Mesenchymal stem cell (in vitro differentiated cells and primary cell): ENCODE measurements around the gene RUNX1.

Experiments
- DNase-seq: peaks from one replicate; pipeline ENCODE4 v3.0.0-alpha.2; 2013
- H2AFZ ChIP-seq: one replicate; pipeline ENCODE4 v1.6.1; 2013; ENCODE audit warnings: low read depth, mild to moderate bottlenecking, control low read depth, inconsistent platforms, low read length, moderate library complexity
- H2AK5ac ChIP-seq: 2 replicates; pipeline ENCODE4 v1.6.1; 2013; ENCODE audit warnings: low read length, moderate library complexity, mild to moderate bottlenecking, inconsistent platforms; ENCODE audit not compliant: severe bottlenecking
- H2BK120ac ChIP-seq: one replicate; pipeline ENCODE4 v1.6.1; 2013; ENCODE audit warnings: low read depth, mild to moderate bottlenecking, inconsistent platforms, low read length, moderate library complexity
- H2BK12ac ChIP-seq, 2 experiments: one replicate each; pipeline ENCODE4 v1.6.1; 2013; ENCODE audit warnings: inconsistent platforms in 2 of 2, low read length in 2 of 2, mild to moderate bottlenecking in 2 of 2, moderate library complexity in 2 of 2, control low read depth in 1 of 2
- H2BK15ac ChIP-seq: one replicate; pipeline ENCODE4 v1.6.1; 2013; ENCODE audit warnings: mild to moderate bottlenecking, low read depth, inconsistent platforms; ENCODE audit not compliant: poor library complexity, severe bottlenecking
- H2BK5ac ChIP-seq: 2 replicates; pipeline ENCODE4 v1.6.1; 2013; ENCODE audit warnings: low read depth, mild to moderate bottlenecking, low read length, control low read depth, inconsistent platforms; ENCODE audit not compliant: poor library complexity, severe bottlenecking
- H3K14ac ChIP-seq, 2 experiments: one replicate each; pipeline ENCODE4 v1.6.1; 2013; ENCODE audit warnings: inconsistent platforms in 2 of 2, low read length in 2 of 2, control low read depth in 1 of 2, mild to moderate bottlenecking in 1 of 2, moderate library complexity in 1 of 2
- H3K18ac ChIP-seq, 2 experiments: one replicate each; pipeline ENCODE4 v1.6.1; 2013; ENCODE audit warnings: inconsistent platforms in 2 of 2, low read length in 2 of 2, control low read depth in 1 of 2, low read depth in 1 of 2, mild to moderate bottlenecking in 1 of 2
- H3K23ac ChIP-seq, 2 experiments: one replicate each; pipeline ENCODE4 v1.6.1; 2013; ENCODE audit warnings: inconsistent platforms in 2 of 2, low read length in 2 of 2, mild to moderate bottlenecking in 2 of 2, moderate library complexity in 2 of 2, control low read depth in 1 of 2
- H3K27ac ChIP-seq: 2 replicates; pipeline ENCODE4 v1.5.1; 2013; ENCODE audit warnings: mild to moderate bottlenecking, moderate library complexity, low read length, control low read depth, inconsistent platforms; ENCODE audit not compliant: poor library complexity, severe bottlenecking
- H3K27me3 ChIP-seq, 2 experiments: 2 replicates each; pipeline versions ENCODE4 v1.6.1 to v1.7.0; 2013; ENCODE audit warnings: low read length in 2 of 2, mild to moderate bottlenecking in 2 of 2, moderate library complexity in 2 of 2, control low read depth in 1 of 2, inconsistent platforms in 1 of 2; ENCODE audit not compliant: control insufficient read depth in 1 of 2, insufficient read depth in 1 of 2
- H3K36me3 ChIP-seq, 2 experiments: 2 replicates each; pipeline versions ENCODE4 v1.6.1 to v1.7.0; 2013; ENCODE audit warnings: low read length in 2 of 2, control low read depth in 1 of 2, inconsistent platforms in 1 of 2, low read depth in 1 of 2, mild to moderate bottlenecking in 1 of 2; ENCODE audit not compliant: insufficient read depth in 2 of 2, control insufficient read depth in 1 of 2
- H3K4ac ChIP-seq, 2 experiments: one replicate each; pipeline ENCODE4 v1.6.1; 2013; ENCODE audit warnings: inconsistent platforms in 2 of 2, low read length in 2 of 2, mild to moderate bottlenecking in 2 of 2, moderate library complexity in 2 of 2, control low read depth in 1 of 2, low read depth in 1 of 2
- H3K4me1 ChIP-seq: 2 replicates; pipeline ENCODE4 v1.6.1; 2013; ENCODE audit warnings: low read depth, low read length, control low read depth; ENCODE audit not compliant: control insufficient read depth, insufficient read depth
- H3K4me2 ChIP-seq: 2 replicates; pipeline ENCODE4 v1.6.1; 2013; ENCODE audit warnings: low read length, mild to moderate bottlenecking, inconsistent platforms; ENCODE audit not compliant: poor library complexity, severe bottlenecking
- H3K4me3 ChIP-seq, 2 experiments: 2 replicates each; pipeline versions ENCODE4 v1.5.1 to v1.7.0; 2013; ENCODE audit warnings: low read length in 2 of 2, mild to moderate bottlenecking in 2 of 2, control low read depth in 1 of 2, low read depth in 1 of 2; ENCODE audit not compliant: insufficient read depth in 1 of 2
- H3K79me1 ChIP-seq: replicated peaks from 2 replicates; pipeline ENCODE4 v1.6.1; 2013; ENCODE audit warnings: mild to moderate bottlenecking, control low read depth, low read length, inconsistent platforms; ENCODE audit not compliant: poor library complexity, severe bottlenecking
- H3K9ac ChIP-seq: 2 replicates; pipeline ENCODE4 v1.7.0; 2013; ENCODE audit warnings: mild to moderate bottlenecking, low read length, moderate library complexity
- H3K9me3 ChIP-seq: 2 replicates; pipeline ENCODE4 v1.7.0; 2013; ENCODE audit warnings: mild to moderate bottlenecking, low read length; ENCODE audit not compliant: control insufficient read depth
- H4K8ac ChIP-seq: one replicate; pipeline ENCODE4 v1.6.1; 2013; ENCODE audit warnings: inconsistent platforms, mild to moderate bottlenecking, low read length, moderate library complexity
- H4K91ac ChIP-seq: one replicate; pipeline ENCODE4 v1.6.1; 2013; ENCODE audit warnings: mild to moderate bottlenecking, low read length, inconsistent platforms
- WGBS: methylation state at CpG from one replicate; pipeline ENCODE4 v1.1.7; 2013; ENCODE audit warnings: mixed read lengths; 5-methylcytosine and 5-hydroxymethylcytosine counted together

RUNX1 gene

DNA sequence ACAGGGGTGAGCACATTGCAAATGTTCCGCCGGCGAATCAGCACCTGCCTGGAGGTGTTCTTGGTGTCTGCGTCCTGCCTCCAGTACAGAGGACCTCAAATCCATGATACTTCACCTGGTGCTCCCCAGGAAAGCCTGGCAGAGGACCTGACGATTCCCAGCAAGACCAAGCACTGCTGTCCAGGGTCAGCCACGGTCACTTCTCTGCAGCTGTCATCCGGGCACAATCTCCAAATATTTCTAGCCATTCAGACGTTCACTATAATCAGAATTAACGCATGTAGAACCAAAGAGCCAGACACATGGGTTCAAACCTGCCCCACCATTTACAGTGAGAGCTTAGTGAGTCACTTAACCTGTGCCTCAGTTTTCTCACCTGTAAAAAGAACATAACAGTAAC, 305.8 kb downstream of the RUNX1 start:
- H4K8ac ChIP-seq, result no peak overlapping the region
- H3K4me1 ChIP-seq, result peaks cover 14% of the 10 kb centered on the region
- H3K4me3 ChIP-seq, result no peak overlapping the region
- H2BK12ac ChIP-seq, result no peak overlapping the region
- no peak overlapping the region for H2AK5ac ChIP-seq
- H2BK120ac ChIP-seq, result no peak overlapping the region
- H3K9me3 ChIP-seq, result no peaks in the 10 kb centered on the region
- peak overlapping the region; percentile 31 for H3K9ac ChIP-seq
- no peak overlapping the region for H3K4me2 ChIP-seq
- H3K79me1 ChIP-seq, result no peaks in the 10 kb centered on the region
- no peak overlapping the region for H3K14ac ChIP-seq
- no peak overlapping the region for H3K27ac ChIP-seq
- WGBS, result 92% methylated on average over 9 of the region's 9 CpGs
- H3K27me3 ChIP-seq, result peaks cover 0 to 16% of the 10 kb centered on the region in 2 experiments
- no peak overlapping the region for H4K91ac ChIP-seq
- no peak overlapping the region for H2BK15ac ChIP-seq
- no peak overlapping the region for H3K18ac ChIP-seq
- DNase-seq, result no peak
- H3K36me3 ChIP-seq, result no peaks in the 10 kb centered on the region
- H2AFZ ChIP-seq, result no peak overlapping the region
- H3K4ac ChIP-seq, result no peak overlapping the region
- no peak overlapping the region for H2BK5ac ChIP-seq
- H3K23ac ChIP-seq, result no peak overlapping the region

DNA sequence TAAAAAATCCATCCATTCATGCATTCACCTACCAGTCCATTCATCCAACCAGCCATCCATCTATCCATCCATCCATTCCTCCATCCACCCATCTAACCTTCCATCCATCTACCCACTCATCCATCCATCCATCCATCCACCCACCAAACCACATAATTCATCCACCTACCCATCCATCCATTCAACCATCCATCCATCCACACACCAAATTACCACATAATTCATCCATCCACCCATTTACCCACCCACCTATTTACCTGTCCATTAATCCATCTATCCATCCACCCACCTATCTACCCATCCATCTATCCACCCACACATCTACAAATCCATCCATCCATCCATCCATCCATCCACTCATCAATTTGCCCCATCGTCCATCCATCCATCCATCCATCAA, 308.9 kb downstream of the RUNX1 start:
- H4K8ac ChIP-seq, result no peak overlapping the region
- no peak overlapping the region for H3K27ac ChIP-seq
- no peaks in the 10 kb centered on the region for H3K79me1 ChIP-seq
- no peak overlapping the region for H2BK5ac ChIP-seq
- no peak overlapping the region for H3K18ac ChIP-seq
- no peak for DNase-seq
- no peak overlapping the region for H2AFZ ChIP-seq
- no peak overlapping the region for H2BK120ac ChIP-seq
- H3K4ac ChIP-seq, result no peak overlapping the region
- H3K36me3 ChIP-seq, result no peaks in the 10 kb centered on the region
- no peak overlapping the region for H3K4me2 ChIP-seq
- no peak overlapping the region for H2AK5ac ChIP-seq
- peaks cover 0 to 16% of the 10 kb centered on the region in 2 experiments for H3K27me3 ChIP-seq
- H3K4me1 ChIP-seq, result peaks cover 7% of the 10 kb centered on the region
- no peak overlapping the region for H4K91ac ChIP-seq
- H3K4me3 ChIP-seq, result no peak overlapping the region
- H3K9me3 ChIP-seq, result no peaks in the 10 kb centered on the region
- H2BK15ac ChIP-seq, result no peak overlapping the region
- H3K23ac ChIP-seq, result no peak overlapping the region
- H3K14ac ChIP-seq, result no peak overlapping the region
- H2BK12ac ChIP-seq, result no peak overlapping the region
- no peak overlapping the region for H3K9ac ChIP-seq
- whole genome bisulfite sequencing, result 53% methylated on average over 1 of the region's 1 CpG
